IgD-negative memory B cell (primary cell): ENCODE results near the gene HIRA. TPM values are rescaled to one million over a fixed set of nuclear protein-coding genes. Genes with fewer than 3 reads are reported as not detected.
"Not testable (repeated sequence)": the region's sequence is repeated elsewhere in the genome, so short reads cannot be mapped to it uniquely, and the experiment has no call there.

Source experiments
- H3K27ac Mint-ChIP-seq, 3 donors: one replicate each; pipeline ENCODE4 v1.8.0; 2020 to 2022; ENCODE audit warnings: mild to moderate bottlenecking in 3 of 3, mixed read lengths in 3 of 3, moderate library complexity in 1 of 3
- H3K27me3 Mint-ChIP-seq: one replicate; pipeline ENCODE4 v1.8.0; 2021; ENCODE audit warnings: mixed read lengths
- H3K36me3 Mint-ChIP-seq: one replicate; pipeline ENCODE4 v1.8.0; 2020; ENCODE audit warnings: mild to moderate bottlenecking, mixed read lengths
- H3K4me1 Mint-ChIP-seq, 3 donors: one replicate each; pipeline ENCODE4 v1.8.0; 2020 to 2022; ENCODE audit warnings: mixed read lengths in 3 of 3, mild to moderate bottlenecking in 1 of 3
- H3K4me3 Mint-ChIP-seq, 4 donors: one replicate each; pipeline ENCODE4 v1.8.0; 2020 to 2022; ENCODE audit warnings: mild to moderate bottlenecking in 4 of 4, mixed read lengths in 4 of 4, moderate library complexity in 3 of 4
- H3K9me3 Mint-ChIP-seq, 3 donors: one replicate each; pipeline ENCODE4 v1.8.0; 2020 to 2021; ENCODE audit warnings: mixed read lengths in 3 of 3, mild to moderate bottlenecking in 1 of 3
- polyA plus RNA-seq: library from polyadenylated mRNA; unstranded; fragments of 300-500 nt; fragmentation: Illumina TruSeq; gene quantifications from one replicate; pipeline ENCODE4 v1.2.3, GENCODE V29; 2021

Gene HIRA
- polyA plus RNA-seq, 1 donor from 2014 or later = 6.3 TPM

DNA sequence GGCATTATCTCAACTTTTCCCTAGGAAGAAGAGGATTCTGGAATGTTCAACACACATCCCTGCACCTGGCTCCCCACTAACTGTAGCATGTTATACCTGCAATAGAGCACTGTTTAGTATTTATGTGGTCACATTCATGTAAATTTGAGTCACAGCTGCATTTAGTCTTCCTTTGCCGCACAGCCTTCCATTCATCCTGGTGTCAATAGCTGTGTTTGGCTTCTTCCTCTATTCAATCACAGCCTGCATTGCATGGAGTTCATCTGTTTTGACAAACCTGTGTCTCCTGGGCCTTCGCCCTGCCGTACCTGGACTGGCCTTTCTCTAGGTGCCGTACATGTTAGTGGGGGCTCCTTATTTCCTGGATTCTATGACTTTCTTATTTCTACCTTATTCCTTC is 20.0 kb upstream of the HIRA start:
- Mint-ChIP-seq H3K4me1 (peaks cover 10 to 16% (median 14%) of the 10 kb centered on the region in 3 donors), H3K36me3 (peaks cover 1% of the 10 kb centered on the region), H3K9me3 (no peaks in the 10 kb centered on the region), H3K27me3 (no peaks in the 10 kb centered on the region), H3K27ac (no peak overlapping the region), H3K4me3 (peak overlapping the region in 1 of 4 donors; percentile 56)

- H3K27ac Mint-ChIP-seq = no peak overlapping the region
- H3K9me3 Mint-ChIP-seq = no peaks in the 10 kb centered on the region
- H3K4me1 Mint-ChIP-seq = peaks cover 15 to 21% (median 20%) of the 10 kb centered on the region in 3 donors
- no peaks in the 10 kb centered on the region for H3K36me3 Mint-ChIP-seq
- no peaks in the 10 kb centered on the region for H3K27me3 Mint-ChIP-seq
- peak overlapping the region in 1 of 4 donors; percentile 26 for H3K4me3 Mint-ChIP-seq
Measured at GRCh38 chr22:19450363-19451175, 19.0 kb upstream of the HIRA start.

- Mint-ChIP-seq H3K9me3 (no peaks in the 10 kb centered on the region), H3K36me3 (no peaks in the 10 kb centered on the region), H3K27me3 (no peaks in the 10 kb centered on the region), H3K4me3 (peak overlapping the region in 1 of 4 donors; percentile 13), H3K27ac (peak overlapping the region in 2 of 3 donors; percentile 32 to 67), H3K4me1 (peaks cover 22 to 26% (median 23%) of the 10 kb centered on the region in 3 donors)
Measured at GRCh38 chr22:19449422-19449767, 17.9 kb upstream of the HIRA start.

DNA sequence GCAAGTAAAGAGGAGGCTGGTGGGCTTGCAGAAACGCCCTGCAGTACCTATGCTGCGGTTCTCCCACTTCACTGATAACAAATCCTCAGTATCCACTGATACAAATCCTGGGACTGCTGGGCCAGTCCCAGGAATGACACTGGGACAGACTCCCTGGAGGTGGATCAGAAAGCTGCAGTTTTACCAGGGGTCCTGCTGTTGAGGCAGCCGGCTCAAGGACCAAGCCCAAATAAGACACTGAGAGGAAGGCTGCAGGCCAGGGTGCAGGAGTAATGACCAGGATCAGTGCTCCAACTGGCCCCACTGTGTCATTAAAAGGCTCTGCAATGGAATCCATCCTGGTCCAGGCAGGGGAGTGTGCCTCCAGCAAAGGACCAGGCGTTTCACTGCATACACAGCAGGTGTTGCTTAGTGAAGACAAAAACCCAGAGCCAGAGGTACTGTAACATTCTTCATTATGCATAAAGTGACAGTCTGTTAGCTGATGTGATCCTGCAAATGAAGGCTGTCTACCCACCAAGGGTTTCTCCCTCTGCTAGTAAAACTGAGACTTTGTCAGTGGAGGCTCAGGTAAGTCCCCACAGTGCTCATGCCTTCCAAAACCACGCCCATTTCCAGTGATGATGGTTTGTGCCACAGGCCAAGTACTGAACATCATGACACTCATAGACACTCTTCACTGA is 17.3 kb upstream of the HIRA start:
- Mint-ChIP-seq H3K4me3 (peak overlapping the region in 2 of 4 donors; percentile 36 to 58), H3K4me1 (peaks cover 22 to 27% (median 23%) of the 10 kb centered on the region in 3 donors), H3K27me3 (no peaks in the 10 kb centered on the region), H3K9me3 (no peaks in the 10 kb centered on the region), H3K36me3 (peaks cover 2% of the 10 kb centered on the region), H3K27ac (peak overlapping the region; percentile 32 to 96 (median 59))

GRCh38 chr22:19448076-19448607 is 16.6 kb upstream of the HIRA start:
- Mint-ChIP-seq H3K27ac (peak overlapping the region; percentile 83 to 99 (median 96)), H3K9me3 (no peaks in the 10 kb centered on the region), H3K4me1 (peaks cover 22 to 34% (median 23%) of the 10 kb centered on the region in 3 donors), H3K36me3 (peaks cover 2% of the 10 kb centered on the region), H3K27me3 (no peaks in the 10 kb centered on the region), H3K4me3 (peak overlapping the region; percentile 84 to 98 (median 98))

- H3K9me3 Mint-ChIP-seq = no peaks in the 10 kb centered on the region
- H3K4me3 Mint-ChIP-seq = peak within 1 kb of the TSS; percentile 84 to 98 (median 98)
- peaks cover 2% of the 10 kb centered on the region for H3K36me3 Mint-ChIP-seq
- no peaks in the 10 kb centered on the region for H3K27me3 Mint-ChIP-seq
- H3K4me1 Mint-ChIP-seq = peaks cover 22 to 35% (median 23%) of the 10 kb centered on the region in 3 donors
- peak within 1 kb of the TSS; percentile 83 to 99 (median 97) for H3K27ac Mint-ChIP-seq
Measured at GRCh38 chr22:19447330-19448075, 16.0 kb upstream of the HIRA start, which contains the start of gene C22orf39. C22orf39 (minus strand) TSS chr22:19447711; CDS start chr22:19447688, 23 bp downstream.

DNA sequence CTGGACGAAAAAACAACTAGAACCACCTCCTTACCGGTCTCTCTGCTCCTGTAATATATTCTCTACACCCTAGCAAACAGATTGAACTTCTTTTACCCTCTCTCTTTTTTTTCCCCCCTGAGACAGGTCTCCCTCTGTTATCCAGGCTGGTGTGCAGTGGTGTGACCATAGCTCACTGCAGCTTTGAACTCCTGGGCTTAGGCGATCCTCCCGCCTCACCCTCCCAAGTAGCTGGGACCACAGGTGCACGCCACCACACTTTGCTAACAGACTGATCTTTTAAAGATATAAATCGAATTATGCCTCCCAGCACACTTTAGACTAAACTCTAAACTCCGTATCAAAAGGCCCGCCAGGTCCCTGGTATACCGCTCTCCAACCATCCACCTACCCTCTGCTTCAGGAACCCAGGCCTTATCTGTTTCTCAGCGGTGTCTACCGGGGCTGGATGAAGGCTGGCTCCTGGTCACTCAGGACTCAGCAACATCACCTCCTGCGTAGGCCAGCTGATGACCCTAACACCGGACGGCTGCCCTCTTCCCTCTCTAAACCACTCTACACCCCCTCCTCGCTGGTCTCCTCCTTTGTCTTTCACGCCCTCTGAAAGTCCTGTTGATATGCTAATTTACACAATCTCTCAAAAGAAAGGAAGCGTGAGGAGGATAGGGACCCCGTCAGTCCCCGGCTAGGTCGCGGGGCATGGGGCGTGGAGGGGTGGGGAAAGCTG is 15.2 kb upstream of the HIRA start:
- H3K27me3 Mint-ChIP-seq = no peaks in the 10 kb centered on the region
- peaks cover 22 to 37% (median 25%) of the 10 kb centered on the region in 3 donors for H3K4me1 Mint-ChIP-seq
- H3K27ac Mint-ChIP-seq = peak overlapping the region; percentile 81 to 97 (median 82)
- peak overlapping the region; percentile 84 to 98 (median 98) for H3K4me3 Mint-ChIP-seq
- peaks cover 2% of the 10 kb centered on the region for H3K36me3 Mint-ChIP-seq
- no peaks in the 10 kb centered on the region for H3K9me3 Mint-ChIP-seq

DNA sequence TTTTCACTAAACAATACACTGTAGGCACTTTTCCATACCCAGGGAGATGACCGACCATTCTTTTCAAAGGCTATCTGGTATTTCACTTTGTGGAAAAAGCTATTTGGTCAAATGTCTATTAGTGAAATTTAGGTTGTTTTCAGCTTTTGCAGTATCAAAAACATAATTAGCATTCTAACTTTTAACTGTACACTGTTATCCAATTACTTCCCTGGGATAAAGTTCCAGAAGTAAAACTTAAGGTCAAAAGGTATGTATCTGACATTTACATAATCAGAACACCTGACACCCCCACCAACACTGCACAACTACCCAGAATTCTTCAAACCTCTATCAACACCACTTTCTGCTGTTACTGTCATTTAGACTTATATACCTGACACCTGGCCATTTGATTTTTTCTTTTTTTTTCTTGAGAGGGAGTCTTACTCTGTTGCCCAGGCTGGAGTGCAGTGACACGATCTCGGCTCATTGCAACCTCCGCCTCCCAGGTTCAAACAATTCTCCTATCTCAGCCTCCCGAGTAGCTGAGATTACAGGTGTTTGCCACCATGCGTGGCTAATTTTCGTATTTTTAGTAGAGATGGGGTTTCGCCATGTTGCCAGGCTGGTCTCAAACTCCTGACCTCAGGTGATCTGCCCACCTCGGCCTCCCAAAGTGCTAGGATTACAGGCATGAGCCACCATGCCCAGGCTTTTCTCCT is 13.9 kb upstream of the HIRA start:
- peak overlapping the region in 2 of 3 donors; percentile 6 to 31 for H3K27ac Mint-ChIP-seq
- not testable (repeated sequence) for H3K9me3 Mint-ChIP-seq, H3K36me3 Mint-ChIP-seq, H3K27me3 Mint-ChIP-seq
- peak overlapping the region in 3 of 4 donors; percentile 4 to 72 (median 57) for H3K4me3 Mint-ChIP-seq
- peaks cover 25 to 38% (median 25%) of the 10 kb centered on the region in 3 donors for H3K4me1 Mint-ChIP-seq

DNA sequence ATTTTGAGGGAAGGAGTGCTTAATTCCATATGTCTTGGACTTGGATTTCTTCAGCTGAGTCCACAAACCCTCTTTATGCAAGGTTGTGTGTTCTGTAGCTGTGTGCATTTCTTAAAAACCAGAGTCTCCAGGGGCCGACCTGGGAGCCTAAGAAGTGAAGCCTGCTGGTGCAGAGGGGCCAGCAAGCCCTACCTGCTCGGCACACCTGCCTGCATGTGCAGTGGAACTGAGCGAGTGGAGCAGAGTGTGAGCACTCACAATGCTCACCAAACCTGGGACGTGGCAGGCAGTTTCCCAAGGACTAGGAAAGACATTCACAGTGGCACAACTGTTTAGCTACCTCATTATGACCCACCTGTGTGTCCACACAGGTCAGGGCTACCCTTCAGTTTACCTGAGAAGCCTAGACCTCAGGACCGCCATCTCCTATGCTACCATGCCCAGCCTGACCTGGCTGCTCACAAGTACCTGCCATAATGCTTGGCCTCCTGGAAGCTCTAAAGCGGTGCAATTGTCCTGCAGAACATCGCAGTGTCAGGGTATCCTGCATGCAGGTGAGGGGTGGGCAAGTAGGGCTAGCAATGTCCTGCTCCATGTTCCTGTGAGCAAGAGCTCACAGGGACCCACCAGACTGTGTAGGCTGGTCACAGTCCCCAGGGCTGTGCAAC is 12.1 kb upstream of the HIRA start:
- Mint-ChIP-seq H3K9me3 (no peaks in the 10 kb centered on the region), H3K27me3 (no peaks in the 10 kb centered on the region), H3K4me1 (peaks cover 22 to 37% (median 25%) of the 10 kb centered on the region in 3 donors), H3K36me3 (peaks cover 2% of the 10 kb centered on the region), H3K4me3 (peak overlapping the region in 1 of 4 donors; percentile 48), H3K27ac (peak overlapping the region in 2 of 3 donors; percentile 1 to 34)

GRCh38 chr22:19442166-19442565 is 10.6 kb upstream of the HIRA start:
- Mint-ChIP-seq H3K27me3 (no peaks in the 10 kb centered on the region), H3K4me3 (peak overlapping the region in 1 of 4 donors; percentile 72), H3K9me3 (no peaks in the 10 kb centered on the region), H3K36me3 (peaks cover 2% of the 10 kb centered on the region), H3K4me1 (peaks cover 16 to 29% (median 20%) of the 10 kb centered on the region in 3 donors), H3K27ac (peak overlapping the region in 1 of 3 donors; percentile 43)

DNA sequence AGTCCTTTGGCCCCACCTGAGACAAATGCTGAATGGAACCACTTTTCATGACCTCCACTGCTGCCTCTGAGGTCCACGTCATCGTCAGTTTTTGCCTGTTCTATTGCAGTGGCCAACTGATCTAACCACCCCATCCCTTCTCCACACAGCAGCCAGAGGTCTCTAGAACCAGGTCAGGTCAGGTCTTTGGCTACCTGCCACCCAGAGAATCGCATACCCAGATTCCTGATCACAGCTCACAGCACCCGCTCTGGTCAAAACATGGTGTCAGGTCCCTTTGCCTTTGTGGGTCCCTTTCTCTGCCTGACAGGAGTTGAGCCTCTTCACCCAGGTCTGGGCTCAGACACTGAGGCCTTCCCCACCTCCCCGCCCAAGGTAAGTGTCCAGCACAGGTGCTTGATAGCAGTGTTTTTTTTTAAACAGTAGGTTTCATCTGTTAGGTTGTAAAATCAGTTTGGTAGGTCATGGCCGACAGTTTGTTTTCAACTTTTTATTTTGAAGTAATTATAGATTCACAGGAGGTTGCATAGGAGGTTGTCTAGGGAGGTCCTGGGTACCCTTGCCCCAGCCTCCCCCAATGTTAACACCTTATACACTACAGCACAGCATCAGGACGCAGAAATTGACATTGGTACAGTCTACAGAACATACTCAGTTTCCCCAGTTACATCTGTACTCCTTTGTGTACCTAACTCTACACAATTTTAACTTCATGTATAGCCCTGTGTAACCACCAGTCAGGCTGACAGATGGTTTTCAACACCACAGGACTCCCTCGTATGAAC is 9.1 kb upstream of the HIRA start:
- peaks cover 9 to 21% (median 10%) of the 10 kb centered on the region in 3 donors for H3K4me1 Mint-ChIP-seq
- peak overlapping the region in 1 of 4 donors; percentile 32 for H3K4me3 Mint-ChIP-seq
- no peaks in the 10 kb centered on the region for H3K9me3 Mint-ChIP-seq
- H3K27ac Mint-ChIP-seq = peak overlapping the region in 1 of 3 donors; percentile 73
- H3K36me3 Mint-ChIP-seq = peaks cover 2% of the 10 kb centered on the region
- H3K27me3 Mint-ChIP-seq = no peaks in the 10 kb centered on the region

- Mint-ChIP-seq H3K4me1 (peaks cover 16 to 23% (median 18%) of the 10 kb centered on the region in 3 donors), H3K4me3 (peak overlapping the region in 1 of 4 donors; percentile 13), H3K27ac (peak overlapping the region in 1 of 3 donors; percentile 39), H3K9me3 (no peaks in the 10 kb centered on the region), H3K36me3 (no peaks in the 10 kb centered on the region), H3K27me3 (no peaks in the 10 kb centered on the region)
Measured at GRCh38 chr22:19438298-19438697, 6.8 kb upstream of the HIRA start.
